Measurements from ENCODE around the gene FAM174C.

Gene FAM174C

DNA sequence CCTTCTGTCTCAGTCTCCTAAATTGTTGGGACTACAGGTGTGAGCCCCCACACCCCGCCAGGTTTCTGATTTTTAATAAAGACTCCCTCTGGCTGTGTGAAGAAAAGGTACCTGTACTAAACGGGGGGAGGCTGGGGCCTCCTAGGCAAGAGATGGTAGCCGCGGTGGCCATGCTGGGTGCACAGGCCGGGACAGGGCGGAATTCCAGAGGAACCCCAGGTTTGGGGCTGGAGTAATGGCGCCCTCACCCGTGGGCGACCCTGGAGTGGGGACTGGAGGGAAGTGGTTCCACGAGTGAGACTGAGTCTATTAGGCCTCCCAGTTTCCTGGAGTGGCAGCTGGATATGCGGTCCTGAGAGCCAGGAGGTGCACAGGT is 35.9 kb upstream of the FAM174C start:
- H3K27ac ChIP-seq, result peak overlapping the region; percentile 99
- TF ChIP-seq, protein P1, sequence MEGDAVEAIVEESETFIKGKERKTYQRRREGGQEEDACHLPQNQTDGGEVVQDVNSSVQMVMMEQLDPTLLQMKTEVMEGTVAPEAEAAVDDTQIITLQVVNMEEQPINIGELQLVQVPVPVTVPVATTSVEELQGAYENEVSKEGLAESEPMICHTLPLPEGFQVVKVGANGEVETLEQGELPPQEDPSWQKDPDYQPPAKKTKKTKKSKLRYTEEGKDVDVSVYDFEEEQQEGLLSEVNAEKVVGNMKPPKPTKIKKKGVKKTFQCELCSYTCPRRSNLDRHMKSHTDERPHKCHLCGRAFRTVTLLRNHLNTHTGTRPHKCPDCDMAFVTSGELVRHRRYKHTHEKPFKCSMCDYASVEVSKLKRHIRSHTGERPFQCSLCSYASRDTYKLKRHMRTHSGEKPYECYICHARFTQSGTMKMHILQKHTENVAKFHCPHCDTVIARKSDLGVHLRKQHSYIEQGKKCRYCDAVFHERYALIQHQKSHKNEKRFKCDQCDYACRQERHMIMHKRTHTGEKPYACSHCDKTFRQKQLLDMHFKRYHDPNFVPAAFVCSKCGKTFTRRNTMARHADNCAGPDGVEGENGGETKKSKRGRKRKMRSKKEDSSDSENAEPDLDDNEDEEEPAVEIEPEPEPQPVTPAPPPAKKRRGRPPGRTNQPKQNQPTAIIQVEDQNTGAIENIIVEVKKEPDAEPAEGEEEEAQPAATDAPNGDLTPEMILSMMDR (IDR thresholded peaks at IDR 0.05), result no peak
- no peak for TF ChIP-seq ZFX (IDR thresholded peaks at IDR 0.05; ENCODE audit: borderline replicate concordance)

DNA sequence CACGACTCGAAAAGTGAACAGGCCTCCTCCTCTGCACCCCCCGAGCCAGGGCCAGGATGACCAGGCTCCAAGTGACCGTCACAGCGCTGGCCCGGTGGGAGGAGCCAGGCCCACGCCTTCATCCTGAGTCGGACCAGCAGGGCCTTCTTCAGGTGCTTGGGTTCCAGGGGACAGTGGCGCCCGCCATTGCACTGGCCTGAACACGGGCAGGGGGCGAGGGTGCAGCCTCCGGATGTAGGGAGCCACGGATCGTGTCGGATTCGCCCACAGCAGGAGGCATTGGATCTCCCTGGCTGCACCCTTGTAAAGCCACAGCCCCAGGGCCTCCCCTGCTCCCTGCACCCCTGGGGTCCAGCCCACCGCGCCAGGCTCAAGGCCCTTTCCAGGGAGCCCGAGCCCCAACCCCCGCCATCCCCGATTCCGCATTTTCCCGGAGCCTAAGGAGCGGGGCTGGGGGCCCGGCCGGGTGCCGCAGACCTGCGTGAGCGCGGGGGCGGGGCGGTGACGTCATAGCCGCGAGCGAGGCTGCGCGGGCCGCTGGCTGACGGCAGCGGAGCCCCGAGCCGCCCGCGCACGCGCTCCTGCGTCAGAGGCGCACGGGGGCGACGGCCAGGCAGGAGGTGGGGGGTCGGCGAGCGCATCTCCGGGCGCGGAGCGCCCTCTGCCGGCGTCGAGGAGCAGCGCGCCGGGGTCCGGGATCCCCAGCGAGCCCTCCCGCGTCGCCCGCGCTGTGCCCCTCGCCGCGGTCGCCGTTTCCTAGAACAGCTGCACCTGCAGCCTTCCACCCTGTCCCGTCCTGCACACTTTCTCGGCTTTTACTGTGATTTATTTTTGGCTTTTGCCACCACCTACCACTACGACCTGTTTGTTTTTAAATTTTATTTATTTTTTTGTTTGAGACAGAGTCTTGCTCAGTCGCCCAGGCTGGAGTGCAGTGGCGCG is 35.3 kb upstream of the FAM174C start:
- TF ChIP-seq, protein P1 (IDR thresholded peaks at IDR 0.05), result peak; percentile 92
- no peak for TF ChIP-seq ZFX (IDR thresholded peaks at IDR 0.05; ENCODE audit: borderline replicate concordance)
- peak overlapping the region; percentile 99 for H3K27ac ChIP-seq

DNA sequence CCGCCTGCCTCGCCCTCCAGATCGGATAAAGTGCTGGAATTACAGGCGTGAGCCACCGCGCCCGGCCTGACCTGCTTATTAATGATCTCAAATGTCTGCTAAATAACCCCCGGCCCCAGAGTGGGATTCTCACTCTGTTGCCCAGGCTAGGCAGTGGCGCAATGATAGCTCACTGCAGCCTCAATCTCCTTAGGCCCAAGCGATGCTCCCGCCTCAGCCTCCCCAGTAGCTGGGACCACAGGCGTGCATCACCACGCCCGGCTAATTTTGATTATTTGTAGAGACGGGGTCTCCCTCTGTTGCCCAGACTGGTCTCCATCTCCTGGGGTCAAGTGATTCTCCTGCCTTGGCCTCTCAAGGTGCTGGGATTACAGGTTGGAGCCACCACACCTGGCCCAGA is 34.4 kb upstream of the FAM174C start:
- H3K27ac ChIP-seq, result peak overlapping the region; percentile 99
- TF ChIP-seq, protein P1 (IDR thresholded peaks at IDR 0.05), result no peak
- TF ChIP-seq ZFX (IDR thresholded peaks at IDR 0.05; ENCODE audit: borderline replicate concordance), result no peak

DNA sequence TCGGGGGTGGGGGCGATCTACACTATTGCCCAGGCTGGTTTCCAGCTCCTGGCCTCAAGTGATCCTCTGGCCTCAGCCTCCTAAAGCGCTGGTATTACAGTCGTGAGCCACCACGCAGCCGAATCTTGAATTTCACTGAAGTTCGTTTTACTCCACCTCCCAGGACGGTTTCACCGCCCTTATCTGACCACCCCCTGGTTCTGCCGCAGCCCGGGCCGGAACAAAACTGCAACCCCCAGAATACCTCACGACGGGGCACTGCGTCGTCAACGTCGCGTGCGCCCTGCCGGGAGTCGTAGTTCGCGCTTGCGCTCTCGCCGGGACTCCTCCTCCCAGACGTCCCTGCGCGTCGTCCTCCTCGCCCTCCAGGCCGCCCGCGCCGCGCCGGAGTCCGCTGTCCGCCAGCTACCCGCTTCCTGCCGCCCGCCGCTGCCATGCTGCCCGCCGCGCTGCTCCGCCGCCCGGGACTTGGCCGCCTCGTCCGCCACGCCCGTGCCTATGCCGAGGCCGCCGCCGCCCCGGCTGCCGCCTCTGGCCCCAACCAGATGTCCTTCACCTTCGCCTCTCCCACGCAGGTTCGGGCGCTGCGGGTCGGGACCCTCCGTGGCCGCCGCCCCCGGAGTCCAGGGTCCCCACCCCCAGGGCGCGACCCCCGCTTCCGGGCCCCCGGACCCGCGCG is 33.8 kb upstream of the FAM174C start, which contains the start of gene ATP5F1D:
TSS of gene ATP5F1D (plus strand) at position 335 of the 679 bp plus-strand sequence. CDS start at position 435, 100 bp downstream.
- TF ChIP-seq, protein P1 (IDR thresholded peaks at IDR 0.05), result no peak
- TF ChIP-seq ZFX (IDR thresholded peaks at IDR 0.05; ENCODE audit: borderline replicate concordance), result no peak
- H3K27ac ChIP-seq, result peak within 1 kb of the TSS; percentile 99

DNA sequence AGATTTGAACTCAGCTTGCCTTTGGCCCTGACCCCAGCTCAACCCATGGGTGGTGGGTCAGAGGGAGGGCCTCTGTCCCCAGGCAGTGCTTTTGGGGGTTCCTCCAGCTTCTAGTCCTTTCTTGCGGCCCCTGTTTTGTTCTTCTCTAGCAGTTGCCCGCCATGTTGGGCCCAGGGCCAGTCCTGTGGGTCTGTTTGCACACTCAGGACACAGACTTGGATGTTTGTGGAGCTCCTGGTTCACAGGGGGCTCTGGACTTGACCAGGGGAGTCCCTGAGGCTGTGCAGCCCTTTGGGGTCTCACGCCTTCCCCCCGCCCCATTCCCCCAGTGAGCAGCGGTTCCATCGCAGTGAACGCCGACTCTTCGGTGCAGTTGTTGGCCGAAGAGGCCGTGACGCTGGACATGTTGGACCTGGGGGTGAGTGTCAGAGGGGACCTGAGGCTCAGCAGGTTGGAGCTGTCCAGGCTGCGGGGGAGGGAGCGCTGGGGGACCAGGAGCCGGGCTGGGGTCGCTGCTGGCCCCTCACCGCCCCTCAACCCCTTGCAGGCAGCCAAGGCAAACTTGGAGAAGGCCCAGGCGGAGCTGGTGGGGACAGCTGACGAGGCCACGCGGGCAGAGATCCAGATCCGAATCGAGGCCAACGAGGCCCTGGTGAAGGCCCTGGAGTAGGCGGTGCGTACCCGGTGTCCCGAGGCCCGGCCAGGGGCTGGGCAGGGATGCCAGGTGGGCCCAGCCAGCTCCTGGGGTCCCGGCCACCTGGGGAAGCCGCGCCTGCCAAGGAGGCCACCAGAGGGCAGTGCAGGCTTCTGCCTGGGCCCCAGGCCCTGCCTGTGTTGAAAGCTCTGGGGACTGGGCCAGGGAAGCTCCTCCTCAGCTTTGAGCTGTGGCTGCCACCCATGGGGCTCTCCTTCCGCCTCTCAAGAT is 31.3 kb upstream of the FAM174C start:
- TF ChIP-seq ZFX (IDR thresholded peaks at IDR 0.05; ENCODE audit: borderline replicate concordance), result no peak
- TF ChIP-seq, protein P1 (IDR thresholded peaks at IDR 0.05), result peak; percentile 96
- peak overlapping the region; percentile 99 for H3K27ac ChIP-seq

DNA sequence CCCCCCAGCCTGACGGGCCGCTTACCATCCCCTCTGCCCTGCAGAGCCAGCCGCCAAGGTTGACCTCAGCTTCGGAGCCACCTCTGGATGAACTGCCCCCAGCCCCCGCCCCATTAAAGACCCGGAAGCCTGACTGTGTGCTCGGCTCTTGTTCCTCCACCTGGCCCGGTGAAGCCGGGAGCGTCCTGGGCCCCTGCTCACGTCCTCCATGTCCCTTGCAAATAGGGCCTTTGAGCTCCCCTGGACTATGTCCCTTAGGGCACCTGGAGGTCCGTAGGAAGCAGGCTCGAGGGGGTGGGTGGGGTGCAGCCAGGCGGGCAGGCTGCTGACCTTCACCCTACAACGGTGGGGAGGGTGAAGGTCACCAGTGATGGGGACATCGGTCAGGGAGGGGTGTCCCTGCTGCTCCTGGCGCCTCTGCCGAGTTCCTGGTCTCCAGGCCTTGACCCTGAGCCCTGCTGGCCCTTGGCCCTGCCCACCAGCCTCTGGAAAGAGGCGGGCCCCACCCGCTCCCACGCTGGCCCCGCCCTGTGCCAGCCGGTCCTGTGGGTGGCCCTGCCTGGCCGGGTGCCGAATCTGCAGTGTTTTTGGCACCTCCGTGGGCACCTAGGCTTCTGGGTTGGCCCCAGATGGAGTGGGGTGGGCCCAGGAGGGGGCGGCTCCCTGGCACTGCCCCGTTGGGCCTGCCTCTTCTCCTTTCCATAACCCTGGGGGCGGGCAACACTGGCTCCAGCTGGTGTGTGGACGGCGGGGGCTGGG is 30.5 kb upstream of the FAM174C start:
- peak overlapping the region; percentile 99 for H3K27ac ChIP-seq
- TF ChIP-seq ZFX (IDR thresholded peaks at IDR 0.05; ENCODE audit: borderline replicate concordance), result no peak
- TF ChIP-seq, protein P1 (IDR thresholded peaks at IDR 0.05), result peak; percentile 65
